ENCODE data around the gene ERN1.

GRCh38 chr17:64120159-64120810 is 9.7 kb downstream of the ERN1 start:
- TF ChIP-seq GATA3 (IDR thresholded peaks at IDR 0.05; ENCODE audit: low read depth, low read length) (no peak), GATA2 (IDR thresholded peaks at IDR 0.05; ENCODE audit: low read depth, low read length) (no peak)

Measured in SH-SY5Y (cell line).